IMR-90 (cell line): ENCODE data around the gene FAM83G.

Experiments
- CEBPB ChIP-seq: IDR thresholded peaks from 2 replicates; pipeline ENCODE4 v1.6.1; 2012; ENCODE audit warnings: low read depth, low read length, improper control_type of control experiment
- MAFK ChIP-seq: IDR thresholded peaks from 2 replicates; pipeline ENCODE4 v1.6.1; 2012; ENCODE audit warnings: low read depth, low read length, improper control_type of control experiment
- MAZ ChIP-seq: IDR thresholded peaks from 2 replicates; pipeline ENCODE4 v1.6.1; 2012; ENCODE audit warnings: low read depth, mild to moderate bottlenecking, low read length, improper control_type of control experiment, moderate library complexity, borderline replicate concordance
- MXI1 ChIP-seq: IDR thresholded peaks from 2 replicates; pipeline ENCODE4 v1.6.1; 2012; ENCODE audit warnings: low read depth, mild to moderate bottlenecking, low read length, moderate library complexity, borderline replicate concordance
- POLR2A ChIP-seq: IDR thresholded peaks from 2 replicates; pipeline ENCODE4 v1.6.1; 2012; ENCODE audit warnings: mild to moderate bottlenecking, low read depth, low read length
- RAD21 ChIP-seq: IDR thresholded peaks from 2 replicates; pipeline ENCODE4 v1.6.1; 2012; ENCODE audit warnings: low read length, improper control_type of control experiment
- RCOR1 ChIP-seq: IDR thresholded peaks from 2 replicates; pipeline ENCODE4 v1.6.1; 2012; ENCODE audit warnings: mild to moderate bottlenecking, low read length, improper control_type of control experiment; ENCODE audit not compliant: insufficient replicate concordance
- RFX5 ChIP-seq: IDR thresholded peaks from 2 replicates; pipeline ENCODE4 v1.8.0; 2012; ENCODE audit warnings: low read depth, mild to moderate bottlenecking, low read length, moderate library complexity
- SMC3 ChIP-seq: fragments of 150-350 bp; IDR thresholded peaks from 2 replicates; pipeline ENCODE4 v1.6.1; 2016; ENCODE audit warnings: low read depth, mild to moderate bottlenecking, antibody characterized with exemption, low read length, moderate library complexity
- TF ChIP-seq, protein P1 (sequence below): conservative IDR thresholded peaks from 2 replicates; pipeline ENCODE4 v1.5.1; 2012; ENCODE audit warnings: mild to moderate bottlenecking, low read depth, low read length, improper control_type of control experiment
- TF ChIP-seq, protein P2 (sequence below): fragments of 150-350 bp; IDR thresholded peaks from 2 replicates; pipeline ENCODE4 v1.6.1; 2016; ENCODE audit warnings: low read depth, mild to moderate bottlenecking, low read length, moderate library complexity, borderline replicate concordance
- TF ChIP-seq, protein P3 (sequence below): fragments of 150-350 bp; IDR thresholded peaks from 2 replicates; pipeline ENCODE4 v1.6.1; 2017; ENCODE audit warnings: mild to moderate bottlenecking, antibody characterized with exemption, low read length, low read depth

- TF ChIP-seq, protein P1, sequence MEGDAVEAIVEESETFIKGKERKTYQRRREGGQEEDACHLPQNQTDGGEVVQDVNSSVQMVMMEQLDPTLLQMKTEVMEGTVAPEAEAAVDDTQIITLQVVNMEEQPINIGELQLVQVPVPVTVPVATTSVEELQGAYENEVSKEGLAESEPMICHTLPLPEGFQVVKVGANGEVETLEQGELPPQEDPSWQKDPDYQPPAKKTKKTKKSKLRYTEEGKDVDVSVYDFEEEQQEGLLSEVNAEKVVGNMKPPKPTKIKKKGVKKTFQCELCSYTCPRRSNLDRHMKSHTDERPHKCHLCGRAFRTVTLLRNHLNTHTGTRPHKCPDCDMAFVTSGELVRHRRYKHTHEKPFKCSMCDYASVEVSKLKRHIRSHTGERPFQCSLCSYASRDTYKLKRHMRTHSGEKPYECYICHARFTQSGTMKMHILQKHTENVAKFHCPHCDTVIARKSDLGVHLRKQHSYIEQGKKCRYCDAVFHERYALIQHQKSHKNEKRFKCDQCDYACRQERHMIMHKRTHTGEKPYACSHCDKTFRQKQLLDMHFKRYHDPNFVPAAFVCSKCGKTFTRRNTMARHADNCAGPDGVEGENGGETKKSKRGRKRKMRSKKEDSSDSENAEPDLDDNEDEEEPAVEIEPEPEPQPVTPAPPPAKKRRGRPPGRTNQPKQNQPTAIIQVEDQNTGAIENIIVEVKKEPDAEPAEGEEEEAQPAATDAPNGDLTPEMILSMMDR: no peak
- no peak for TF ChIP-seq RFX5
- no peak for TF ChIP-seq RCOR1
- TF ChIP-seq CEBPB: no peak
- peak; percentile 90 for TF ChIP-seq MAFK
- no peak for TF ChIP-seq MXI1
- peak; percentile 19; the same call in 1 of the 2 replicates for TF ChIP-seq MAZ
- TF ChIP-seq, protein P2, sequence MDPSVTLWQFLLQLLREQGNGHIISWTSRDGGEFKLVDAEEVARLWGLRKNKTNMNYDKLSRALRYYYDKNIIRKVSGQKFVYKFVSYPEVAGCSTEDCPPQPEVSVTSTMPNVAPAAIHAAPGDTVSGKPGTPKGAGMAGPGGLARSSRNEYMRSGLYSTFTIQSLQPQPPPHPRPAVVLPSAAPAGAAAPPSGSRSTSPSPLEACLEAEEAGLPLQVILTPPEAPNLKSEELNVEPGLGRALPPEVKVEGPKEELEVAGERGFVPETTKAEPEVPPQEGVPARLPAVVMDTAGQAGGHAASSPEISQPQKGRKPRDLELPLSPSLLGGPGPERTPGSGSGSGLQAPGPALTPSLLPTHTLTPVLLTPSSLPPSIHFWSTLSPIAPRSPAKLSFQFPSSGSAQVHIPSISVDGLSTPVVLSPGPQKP: no peak
- TF ChIP-seq POLR2A: peak; percentile 43; the same call in 1 of the 2 replicates
- no peak for TF ChIP-seq SMC3
- TF ChIP-seq RAD21: no peak
- TF ChIP-seq, protein P3, sequence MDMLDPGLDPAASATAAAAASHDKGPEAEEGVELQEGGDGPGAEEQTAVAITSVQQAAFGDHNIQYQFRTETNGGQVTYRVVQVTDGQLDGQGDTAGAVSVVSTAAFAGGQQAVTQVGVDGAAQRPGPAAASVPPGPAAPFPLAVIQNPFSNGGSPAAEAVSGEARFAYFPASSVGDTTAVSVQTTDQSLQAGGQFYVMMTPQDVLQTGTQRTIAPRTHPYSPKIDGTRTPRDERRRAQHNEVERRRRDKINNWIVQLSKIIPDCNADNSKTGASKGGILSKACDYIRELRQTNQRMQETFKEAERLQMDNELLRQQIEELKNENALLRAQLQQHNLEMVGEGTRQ: no peak
Observed at GRCh38 chr17:19000531-19001325, 3.8 kb downstream of the FAM83G start.
